ENCODE measurements around the gene SETD7.

The SETD7 gene

DNA sequence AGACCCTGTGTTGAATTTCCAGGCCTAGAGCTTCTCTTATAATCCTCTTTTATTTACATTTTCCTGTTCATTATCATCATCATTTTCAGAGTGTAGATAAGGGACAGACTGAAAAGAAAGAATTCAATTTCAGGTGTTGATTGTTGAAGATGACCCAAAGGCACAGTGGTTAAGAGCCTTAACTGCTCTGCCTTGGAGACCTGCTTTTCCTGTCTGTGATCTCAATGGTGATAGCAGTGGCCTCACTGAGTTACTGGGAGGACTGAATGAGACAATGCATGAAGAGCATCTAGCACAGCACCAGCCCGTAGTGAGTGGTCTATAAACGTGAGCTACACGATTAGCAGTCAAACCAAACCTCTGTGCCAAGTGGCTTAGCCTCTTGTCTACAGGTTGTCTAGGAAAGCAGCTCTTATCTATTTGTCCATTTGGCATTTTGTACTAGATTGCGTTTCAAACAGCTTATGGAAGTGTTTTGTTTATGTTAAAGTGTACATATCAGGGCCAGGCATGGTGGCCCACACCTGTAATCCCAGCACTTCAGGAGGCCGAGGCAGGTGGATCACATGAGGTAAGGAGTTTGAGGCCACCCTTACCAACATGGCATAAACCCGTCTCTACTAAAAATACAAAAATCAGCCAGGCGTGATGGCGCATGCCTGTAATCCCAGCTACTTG, 41.5 kb downstream of the SETD7 start:
- Histone ChIP-seq H3K4me2 (ENCODE audit: low read depth, low read length) (no peak overlapping the region), H3K27me3 (replicated peaks; ENCODE audit: insufficient read depth, low read length) (no peaks in the 10 kb centered on the region), H2AFZ (ENCODE audit: low read length) (no peak overlapping the region), H3K79me2 (ENCODE audit: low read length) (no peaks in the 10 kb centered on the region), H3K27ac (ENCODE audit: low read length) (no peak overlapping the region), H3K9me3 (replicated peaks; ENCODE audit: insufficient read depth, low read length) (no peaks in the 10 kb centered on the region), H3K4me1 (ENCODE audit: low read length) (no peaks in the 10 kb centered on the region), H3K9ac (ENCODE audit: low read length) (no peak overlapping the region), H3K4me3 (ENCODE audit: low read length) (no peak overlapping the region), H4K20me1 (ENCODE audit: insufficient read depth, low read length) (no peaks in the 10 kb centered on the region), H3F3A (ENCODE audit: insufficient read depth, low read length) (no peaks in the 10 kb centered on the region), H3K9me2 (replicated peaks; ENCODE audit: insufficient read depth, low read length) (no peaks in the 10 kb centered on the region), H3K36me3 (replicated peaks; ENCODE audit: insufficient read depth, low read length) (peaks cover 11% of the 10 kb centered on the region)
- TF ChIP-seq EZH2phosphoT487 (IDR thresholded peaks at IDR 0.05; ENCODE audit: low read length) = no peak
- no peak for TF ChIP-seq EZH2 (optimal IDR thresholded peaks at IDR 0.05; ENCODE audit: low read depth, low read length)
- TF ChIP-seq CTCF (IDR thresholded peaks at IDR 0.05; ENCODE audit: low read length) = no peak
- no peak for DNase-seq

GRCh38 chr4:139511320-139511719, 44.7 kb downstream of the SETD7 start:
- Histone ChIP-seq H3K27me3 (replicated peaks; ENCODE audit: insufficient read depth, low read length) (no peaks in the 10 kb centered on the region), H3K9ac (ENCODE audit: low read length) (no peak overlapping the region), H3K4me1 (ENCODE audit: low read length) (no peaks in the 10 kb centered on the region), H3K27ac (ENCODE audit: low read length) (no peak overlapping the region), H3K9me3 (replicated peaks; ENCODE audit: insufficient read depth, low read length) (no peaks in the 10 kb centered on the region), H2AFZ (ENCODE audit: low read length) (no peak overlapping the region), H3F3A (ENCODE audit: insufficient read depth, low read length) (no peaks in the 10 kb centered on the region), H3K9me2 (replicated peaks; ENCODE audit: insufficient read depth, low read length) (no peaks in the 10 kb centered on the region), H3K4me2 (ENCODE audit: low read depth, low read length) (no peak overlapping the region), H3K79me2 (ENCODE audit: low read length) (no peaks in the 10 kb centered on the region), H3K4me3 (ENCODE audit: low read length) (no peak overlapping the region), H3K36me3 (replicated peaks; ENCODE audit: insufficient read depth, low read length) (no peaks in the 10 kb centered on the region; the same call in 1 of the 2 replicates), H4K20me1 (ENCODE audit: insufficient read depth, low read length) (no peaks in the 10 kb centered on the region)
- TF ChIP-seq EZH2 (optimal IDR thresholded peaks at IDR 0.05; ENCODE audit: low read depth, low read length) = no peak
- no peak for TF ChIP-seq EZH2phosphoT487 (IDR thresholded peaks at IDR 0.05; ENCODE audit: low read length)
- no peak for TF ChIP-seq CTCF (IDR thresholded peaks at IDR 0.05; ENCODE audit: low read length)
- no peak for DNase-seq

- Histone ChIP-seq H4K20me1 (ENCODE audit: insufficient read depth, low read length) (no peaks in the 10 kb centered on the region), H2AFZ (ENCODE audit: low read length) (no peak overlapping the region), H3K27ac (ENCODE audit: low read length) (no peak overlapping the region), H3K9me2 (replicated peaks; ENCODE audit: insufficient read depth, low read length) (no peaks in the 10 kb centered on the region), H3K27me3 (replicated peaks; ENCODE audit: insufficient read depth, low read length) (no peaks in the 10 kb centered on the region), H3K79me2 (ENCODE audit: low read length) (no peaks in the 10 kb centered on the region), H3K4me3 (ENCODE audit: low read length) (no peak overlapping the region), H3F3A (ENCODE audit: insufficient read depth, low read length) (no peaks in the 10 kb centered on the region), H3K9ac (ENCODE audit: low read length) (no peak overlapping the region), H3K4me1 (ENCODE audit: low read length) (no peaks in the 10 kb centered on the region), H3K36me3 (replicated peaks; ENCODE audit: insufficient read depth, low read length) (no peaks in the 10 kb centered on the region; the same call in 1 of the 2 replicates), H3K4me2 (ENCODE audit: low read depth, low read length) (no peak overlapping the region), H3K9me3 (replicated peaks; ENCODE audit: insufficient read depth, low read length) (no peaks in the 10 kb centered on the region)
- DNase-seq = no peak
- TF ChIP-seq EZH2 (optimal IDR thresholded peaks at IDR 0.05; ENCODE audit: low read depth, low read length) = no peak
- 0 out of 2 replicates have a peak, but pooled peaks have one; percentile 4 for TF ChIP-seq CTCF (IDR thresholded peaks at IDR 0.05; ENCODE audit: low read length)
Measured at GRCh38 chr4:139509727-139510410, 46.1 kb downstream of the SETD7 start.

All from MM.1S (cell line).